ENCODE results near the gene DYSF.

The DYSF gene

DNA sequence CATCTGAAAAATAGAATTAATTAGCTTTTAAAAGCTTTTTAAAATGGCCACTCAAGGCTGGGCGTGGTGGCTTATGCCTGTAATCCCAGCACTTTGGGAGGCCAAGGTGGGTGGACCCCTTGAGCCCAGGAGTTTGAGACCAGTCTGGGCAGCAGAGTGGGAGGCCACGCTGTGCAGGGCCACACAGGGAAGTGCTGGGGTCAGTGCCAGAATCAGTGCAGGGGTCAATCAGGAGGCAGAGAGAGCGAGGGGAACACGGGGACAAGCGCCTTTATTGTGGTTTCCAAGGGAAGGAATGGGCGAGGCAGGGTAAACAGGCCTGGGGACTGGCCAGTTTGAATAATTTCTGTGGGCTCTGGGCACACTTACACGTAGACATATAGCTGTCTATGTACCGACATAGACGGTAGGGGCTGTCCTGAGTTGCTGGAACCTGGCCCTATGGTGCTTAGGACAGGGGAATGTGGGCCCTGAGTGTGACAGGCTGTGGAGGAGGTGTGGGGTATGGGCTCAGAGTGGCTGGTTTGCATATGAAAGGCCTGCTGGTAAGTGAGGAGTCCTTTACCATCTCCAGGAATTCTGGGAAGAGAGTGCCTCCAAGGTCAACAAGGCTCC, 42.9 kb downstream of the DYSF start:
- CTCF ChIA-PET: interaction anchor here (0.6 kb wide), 3 partner anchors 496 to 1364 kb away, joined by 3 to 4 read pairs (median 4); no protein-coding TSS in a partner anchor
- Histone ChIP-seq H3K27ac (ENCODE audit: extremely low read depth, low read depth, low read length) (no peak overlapping the region), H3K4me3 (ENCODE audit: low read depth, low read length) (no peak overlapping the region), H3K9me3 (ENCODE audit: control insufficient read depth, insufficient read depth, low read depth, low read length) (no peaks in the 10 kb centered on the region), H3K4me1 (ENCODE audit: control insufficient read depth, insufficient read depth, low read length) (no peaks in the 10 kb centered on the region), H3K36me3 (ENCODE audit: control insufficient read depth in 2 of 2, insufficient read depth in 1 of 2, low read length in 2 of 2) (no peaks in the 10 kb centered on the region)
- POLR2A ChIA-PET: no interaction called here
- TF ChIP-seq ZNF202 (tag by site-specific recombination; IDR thresholded peaks at IDR 0.05; ENCODE audit: borderline replicate concordance) (no peak), SP3 (tag by site-specific recombination; IDR thresholded peaks at IDR 0.05) (no peak), TCF7L2 (IDR thresholded peaks at IDR 0.05; ENCODE audit: borderline replicate concordance, low read depth, low read length) (no peak), ZNF184 (tag by site-specific recombination; IDR thresholded peaks at IDR 0.05) (no peak), ZNF560 (tag by site-specific recombination; IDR thresholded peaks at IDR 0.05; ENCODE audit: borderline replicate concordance) (no peak)
- TF ChIP-seq, protein P1, sequence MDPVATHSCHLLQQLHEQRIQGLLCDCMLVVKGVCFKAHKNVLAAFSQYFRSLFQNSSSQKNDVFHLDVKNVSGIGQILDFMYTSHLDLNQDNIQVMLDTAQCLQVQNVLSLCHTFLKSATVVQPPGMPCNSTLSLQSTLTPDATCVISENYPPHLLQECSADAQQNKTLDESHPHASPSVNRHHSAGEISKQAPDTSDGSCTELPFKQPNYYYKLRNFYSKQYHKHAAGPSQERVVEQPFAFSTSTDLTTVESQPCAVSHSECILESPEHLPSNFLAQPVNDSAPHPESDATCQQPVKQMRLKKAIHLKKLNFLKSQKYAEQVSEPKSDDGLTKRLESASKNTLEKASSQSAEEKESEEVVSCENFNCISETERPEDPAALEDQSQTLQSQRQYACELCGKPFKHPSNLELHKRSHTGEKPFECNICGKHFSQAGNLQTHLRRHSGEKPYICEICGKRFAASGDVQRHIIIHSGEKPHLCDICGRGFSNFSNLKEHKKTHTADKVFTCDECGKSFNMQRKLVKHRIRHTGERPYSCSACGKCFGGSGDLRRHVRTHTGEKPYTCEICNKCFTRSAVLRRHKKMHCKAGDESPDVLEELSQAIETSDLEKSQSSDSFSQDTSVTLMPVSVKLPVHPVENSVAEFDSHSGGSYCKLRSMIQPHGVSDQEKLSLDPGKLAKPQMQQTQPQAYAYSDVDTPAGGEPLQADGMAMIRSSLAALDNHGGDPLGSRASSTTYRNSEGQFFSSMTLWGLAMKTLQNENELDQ (tag by site-specific recombination; IDR thresholded peaks at IDR 0.05; ENCODE audit: low read depth): no peak
- TF ChIP-seq, protein P2, sequence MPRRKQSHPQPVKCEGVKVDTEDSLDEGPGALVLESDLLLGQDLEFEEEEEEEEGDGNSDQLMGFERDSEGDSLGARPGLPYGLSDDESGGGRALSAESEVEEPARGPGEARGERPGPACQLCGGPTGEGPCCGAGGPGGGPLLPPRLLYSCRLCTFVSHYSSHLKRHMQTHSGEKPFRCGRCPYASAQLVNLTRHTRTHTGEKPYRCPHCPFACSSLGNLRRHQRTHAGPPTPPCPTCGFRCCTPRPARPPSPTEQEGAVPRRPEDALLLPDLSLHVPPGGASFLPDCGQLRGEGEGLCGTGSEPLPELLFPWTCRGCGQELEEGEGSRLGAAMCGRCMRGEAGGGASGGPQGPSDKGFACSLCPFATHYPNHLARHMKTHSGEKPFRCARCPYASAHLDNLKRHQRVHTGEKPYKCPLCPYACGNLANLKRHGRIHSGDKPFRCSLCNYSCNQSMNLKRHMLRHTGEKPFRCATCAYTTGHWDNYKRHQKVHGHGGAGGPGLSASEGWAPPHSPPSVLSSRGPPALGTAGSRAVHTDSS (tag by site-specific recombination; IDR thresholded peaks at IDR 0.05): no peak

DNA sequence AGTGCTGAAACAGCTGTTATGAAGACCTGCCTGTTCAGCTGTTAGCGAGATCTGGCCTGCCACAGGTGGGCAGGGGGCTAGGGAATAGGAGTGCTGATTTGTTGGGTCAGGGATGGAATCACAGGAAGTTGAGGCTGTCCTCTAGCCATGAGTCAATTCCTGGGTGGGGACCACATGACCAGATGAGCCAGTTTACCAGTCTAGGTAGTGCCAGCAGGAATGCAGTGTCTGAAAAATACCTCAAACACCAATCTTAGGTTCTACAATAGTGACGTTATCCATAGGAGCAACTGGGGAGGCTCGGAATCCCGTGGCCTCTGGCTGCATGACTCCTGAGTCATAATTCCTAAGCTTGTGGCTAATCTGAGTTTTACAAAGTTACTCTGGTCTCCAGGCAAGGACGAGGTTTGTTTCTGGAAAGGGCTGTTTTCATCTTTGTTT, 44.9 kb downstream of the DYSF start:
- no peak for TF ChIP-seq ZEB2 (tag by site-specific recombination; IDR thresholded peaks at IDR 0.05)
- H3K9me3 ChIP-seq (ENCODE audit: control insufficient read depth, insufficient read depth, low read depth, low read length): no peaks in the 10 kb centered on the region
- no peaks in the 10 kb centered on the region for H3K36me3 ChIP-seq (ENCODE audit: control insufficient read depth in 2 of 2, insufficient read depth in 1 of 2, low read length in 2 of 2)
- ChIA-PET POLR2A (no interaction called here), CTCF (interaction anchor here (0.6 to 3.2 kb wide), 3 partner anchors 12 to 281 kb away, joined by 3 to 14 read pairs (median 3); no protein-coding TSS in a partner anchor)
- no peak overlapping the region for H3K4me3 ChIP-seq (ENCODE audit: low read depth, low read length)
- no peaks in the 10 kb centered on the region for H3K4me1 ChIP-seq (ENCODE audit: control insufficient read depth, insufficient read depth, low read length)
- H3K27ac ChIP-seq (ENCODE audit: extremely low read depth, low read depth, low read length): no peak overlapping the region

- Histone ChIP-seq H3K36me3 (ENCODE audit: control insufficient read depth in 2 of 2, insufficient read depth in 1 of 2, low read length in 2 of 2) (no peaks in the 10 kb centered on the region), H3K27ac (ENCODE audit: extremely low read depth, low read depth, low read length) (no peak overlapping the region), H3K9me3 (ENCODE audit: control insufficient read depth, insufficient read depth, low read depth, low read length) (no peaks in the 10 kb centered on the region), H3K4me3 (ENCODE audit: low read depth, low read length) (no peak overlapping the region), H3K4me1 (ENCODE audit: control insufficient read depth, insufficient read depth, low read length) (no peaks in the 10 kb centered on the region)
- ChIA-PET CTCF (interaction anchor here (1.1 to 3.2 kb wide), 2 partner anchors 10 to 200 kb away, joined by 7 to 14 read pairs; no protein-coding TSS in a partner anchor), POLR2A (no interaction called here)
- TF ChIP-seq ZNF791 (tag by site-specific recombination; IDR thresholded peaks at IDR 0.05): no peak
- TF ChIP-seq RBAK (tag by site-specific recombination; IDR thresholded peaks at IDR 0.05): no peak
- TF ChIP-seq ZBTB20 (tag by site-specific recombination; IDR thresholded peaks at IDR 0.05): no peak
- no peak for TF ChIP-seq ZNF138 (tag by site-specific recombination; IDR thresholded peaks at IDR 0.05; ENCODE audit: borderline replicate concordance)
- no peak for TF ChIP-seq ZNF37A (tag by site-specific recombination; IDR thresholded peaks at IDR 0.05)
- TF ChIP-seq ZNF239 (tag by site-specific recombination; IDR thresholded peaks at IDR 0.05): no peak
- no peak for TF ChIP-seq ZNF366 (tag by site-specific recombination; conservative IDR thresholded peaks at IDR 0.05)
- TF ChIP-seq ZNF518A (tag by site-specific recombination; conservative IDR thresholded peaks at IDR 0.05; ENCODE audit: low read depth): no peak
- TF ChIP-seq ZNF639 (tag by site-specific recombination; IDR thresholded peaks at IDR 0.05): no peak
- no peak for TF ChIP-seq ZNF174 (tag by site-specific recombination; IDR thresholded peaks at IDR 0.05)
- TF ChIP-seq ZIC2 (tag by site-specific recombination; IDR thresholded peaks at IDR 0.05): no peak
- TF ChIP-seq TRIM28 (IDR thresholded peaks at IDR 0.05; ENCODE audit: borderline replicate concordance, low read length): no peak
- no peak for TF ChIP-seq ZBTB17 (tag by site-specific recombination; IDR thresholded peaks at IDR 0.05)
Measured at GRCh38 chr2:71499691-71500090, 46.3 kb downstream of the DYSF start.

Measured in HEK293 (cell line).